HEK293 (cell line): ENCODE data around the gene TPSG1.

Experiments
- CTCF ChIA-PET: fragments of 350-600 bp; formaldehyde crosslinking; extraction: SDS; loops from one replicate; lab custom pipeline; 2021; ENCODE audit warnings: antibody characterized with exemption; lab: Yijun Ruan, JAX
- POLR2A ChIA-PET: fragments of 300-600 bp; formaldehyde crosslinking; extraction: SDS; loops from one replicate; lab custom pipeline; 2020; ENCODE audit warnings: antibody characterized with exemption, inconsistent platforms; lab: Yijun Ruan, JAX
- H3K27ac ChIP-seq: fragments of 200-500 bp; sonication (Bioruptor generic); 2 replicates; pipeline ENCODE4 v1.5.1; 2014; ENCODE audit warnings: low read depth, low read length, control low read depth, inconsistent platforms; ENCODE audit errors: extremely low read depth
- H3K36me3 ChIP-seq, 2 experiments: fragments of 200-500 bp in 1 of 2; sonication (Bioruptor generic) in 1 of 2; 1 replicate in 1 of 2; 2 replicates in 1 of 2; pipeline ENCODE4 v1.5.1; 2014 to 2017; ENCODE audit warnings: inconsistent platforms in 2 of 2, low read length in 2 of 2; ENCODE audit not compliant: control insufficient read depth in 2 of 2, insufficient read depth in 1 of 2
- H3K4me1 ChIP-seq: fragments of 200-500 bp; sonication (Bioruptor generic); 2 replicates; pipeline ENCODE4 v1.5.1; 2014; ENCODE audit warnings: mild to moderate bottlenecking, low read length, inconsistent platforms; ENCODE audit not compliant: control insufficient read depth, insufficient read depth
- H3K4me3 ChIP-seq: 2 replicates; pipeline ENCODE4 v1.5.1; 2011; ENCODE audit warnings: low read depth, mild to moderate bottlenecking, control low read depth, low read length, moderate library complexity
- H3K9me3 ChIP-seq: fragments of 200-500 bp; sonication (Bioruptor generic); 2 replicates; pipeline ENCODE4 v1.5.1; 2014; ENCODE audit warnings: low read depth, low read length, inconsistent platforms; ENCODE audit not compliant: control insufficient read depth, insufficient read depth
- KLF1 ChIP-seq: fragments of 450-650 bp; formaldehyde crosslinking; IDR thresholded peaks from 2 replicates; pipeline ENCODE4 v1.5.1; 2016; ENCODE audit warnings: missing biosample characterization, missing genetic modification characterization
- KLF10 ChIP-seq: fragments of 450-650 bp; IDR thresholded peaks from 2 replicates; pipeline ENCODE4 v1.5.1; 2018; ENCODE audit warnings: missing biosample characterization, mild to moderate bottlenecking, missing genetic modification characterization
- RBAK ChIP-seq: fragments of 450-650 bp; formaldehyde crosslinking; IDR thresholded peaks from 2 replicates; pipeline ENCODE4 v1.5.1; 2016; ENCODE audit warnings: missing biosample characterization, missing genetic modification characterization
- SP2 ChIP-seq: fragments of 450-650 bp; formaldehyde crosslinking; IDR thresholded peaks from 2 replicates; pipeline ENCODE4 v1.5.1; 2016; ENCODE audit warnings: missing biosample characterization, missing genetic modification characterization
- SP7 ChIP-seq: fragments of 450-650 bp; formaldehyde crosslinking; IDR thresholded peaks from 2 replicates; pipeline ENCODE4 v1.5.1; 2016; ENCODE audit warnings: missing biosample characterization, missing genetic modification characterization
- WT1 ChIP-seq: fragments of 450-650 bp; formaldehyde crosslinking; IDR thresholded peaks from 2 replicates; pipeline ENCODE4 v1.5.1; 2016; ENCODE audit warnings: missing biosample characterization, missing genetic modification characterization
- ZBTB8A ChIP-seq: fragments of 450-650 bp; formaldehyde crosslinking; IDR thresholded peaks from 2 replicates; pipeline ENCODE4 v1.5.1; 2016; ENCODE audit warnings: missing biosample characterization, missing genetic modification characterization
- ZEB2 ChIP-seq: fragments of 450-650 bp; formaldehyde crosslinking; IDR thresholded peaks from 2 replicates; pipeline ENCODE4 v1.5.1; 2016; ENCODE audit warnings: missing biosample characterization, missing genetic modification characterization
- ZFP69B ChIP-seq: fragments of 450-650 bp; formaldehyde crosslinking; IDR thresholded peaks from 2 replicates; pipeline ENCODE4 v1.5.1; 2016; ENCODE audit warnings: missing biosample characterization, missing genetic modification characterization
- ZNF157 ChIP-seq: fragments of 450-650 bp; formaldehyde crosslinking; IDR thresholded peaks from 2 replicates; pipeline ENCODE4 v1.5.1; 2016; ENCODE audit warnings: missing biosample characterization, missing genetic modification characterization
- ZNF24 ChIP-seq: fragments of 450-650 bp; formaldehyde crosslinking; IDR thresholded peaks from 2 replicates; pipeline ENCODE4 v1.5.1; 2016; ENCODE audit warnings: missing biosample characterization, missing genetic modification characterization
- ZNF292 ChIP-seq: fragments of 450-650 bp; formaldehyde crosslinking; IDR thresholded peaks from 2 replicates; pipeline ENCODE4 v1.5.1; 2016; ENCODE audit warnings: low read depth, missing biosample characterization, missing genetic modification characterization, borderline replicate concordance
- ZNF426 ChIP-seq: fragments of 450-650 bp; formaldehyde crosslinking; IDR thresholded peaks from 2 replicates; pipeline ENCODE4 v1.5.1; 2017; ENCODE audit warnings: missing biosample characterization, missing genetic modification characterization, mild to moderate bottlenecking, inconsistent platforms, moderate library complexity
- ZNF555 ChIP-seq: fragments of 450-650 bp; formaldehyde crosslinking; conservative IDR thresholded peaks from 2 replicates; pipeline ENCODE4 v1.5.1; 2017; ENCODE audit warnings: missing biosample characterization, mild to moderate bottlenecking, missing genetic modification characterization, inconsistent platforms
- ZNF624 ChIP-seq: fragments of 450-650 bp; formaldehyde crosslinking; IDR thresholded peaks from 2 replicates; pipeline ENCODE4 v1.5.1; 2017; ENCODE audit warnings: missing biosample characterization, missing genetic modification characterization
- ZNF785 ChIP-seq: fragments of 450-650 bp; formaldehyde crosslinking; IDR thresholded peaks from 2 replicates; pipeline ENCODE4 v1.5.1; 2016; ENCODE audit warnings: missing biosample characterization, missing genetic modification characterization
- ZNF792 ChIP-seq: fragments of 450-650 bp; formaldehyde crosslinking; IDR thresholded peaks from 2 replicates; pipeline ENCODE4 v1.5.1; 2016; ENCODE audit warnings: missing biosample characterization, missing genetic modification characterization
- ZXDB ChIP-seq: fragments of 450-650 bp; formaldehyde crosslinking; IDR thresholded peaks from 2 replicates; pipeline ENCODE4 v1.5.1; 2016; ENCODE audit warnings: missing biosample characterization, missing genetic modification characterization
- TF ChIP-seq, protein P1 (sequence below): fragments of 450-650 bp; formaldehyde crosslinking; IDR thresholded peaks from 2 replicates; pipeline ENCODE4 v1.5.1; 2016; ENCODE audit warnings: missing biosample characterization, missing genetic modification characterization
- TF ChIP-seq, protein P2 (sequence below): fragments of 450-650 bp; formaldehyde crosslinking; IDR thresholded peaks from 2 replicates; pipeline ENCODE4 v1.5.1; 2017; ENCODE audit warnings: missing biosample characterization, missing genetic modification characterization
- TF ChIP-seq, protein P3 (sequence below): fragments of 450-650 bp; formaldehyde crosslinking; IDR thresholded peaks from 2 replicates; pipeline ENCODE4 v1.5.1; 2016; ENCODE audit warnings: missing biosample characterization, missing genetic modification characterization
- TF ChIP-seq, protein P4 (sequence below): fragments of 450-650 bp; formaldehyde crosslinking; IDR thresholded peaks from 2 replicates; pipeline ENCODE4 v1.5.1; 2016; ENCODE audit warnings: missing biosample characterization, missing genetic modification characterization
- TF ChIP-seq, protein P5 (sequence below): fragments of 450-650 bp; formaldehyde crosslinking; IDR thresholded peaks from 2 replicates; pipeline ENCODE4 v1.5.1; 2016; ENCODE audit warnings: missing biosample characterization, missing genetic modification characterization, borderline replicate concordance

The TPSG1 gene

GRCh38 chr16:1193825-1194581, 31.1 kb downstream of the TPSG1 start:
- H3K27ac ChIP-seq, result no peak overlapping the region
- ChIA-PET POLR2A (no interaction called here), CTCF (interaction anchor here (0.6 to 1.8 kb wide), 6 partner anchors 11 to 1108 kb away, joined by 3 to 6 read pairs (median 4); no protein-coding TSS in a partner anchor)
- no peaks in the 10 kb centered on the region for H3K36me3 ChIP-seq
- TF ChIP-seq ZNF785 (tag by site-specific recombination) (no peak), ZBTB8A (tag by site-specific recombination) (0 out of 2 replicates have a peak, but pooled peaks have one; percentile 17), ZFP69B (tag by site-specific recombination) (peak; percentile 76; the same call in 1 of the 2 replicates), RBAK (no peak), ZNF157 (tag by site-specific recombination) (no peak), SP7 (no peak), ZNF792 (tag by site-specific recombination) (no peak), ZNF24 (tag by site-specific recombination) (no peak), ZNF292 (tag by site-specific recombination) (no peak), ZNF426 (tag by site-specific recombination) (no peak)
- H3K4me3 ChIP-seq, result no peak overlapping the region
- no peaks in the 10 kb centered on the region for H3K9me3 ChIP-seq
- H3K4me1 ChIP-seq, result peaks cover 3% of the 10 kb centered on the region; the same call in 1 of the 2 replicates

- H3K27ac ChIP-seq, result no peak overlapping the region
- no peaks in the 10 kb centered on the region for H3K36me3 ChIP-seq
- POLR2A ChIA-PET, result no interaction called here
- H3K4me3 ChIP-seq, result no peak overlapping the region
- CTCF ChIA-PET, result interaction anchor here (0.6 to 1.8 kb wide), 5 partner anchors 9 to 101 kb away, joined by 3 to 6 read pairs (median 4); no protein-coding TSS in a partner anchor
- peaks cover 3% of the 10 kb centered on the region; the same call in 1 of the 2 replicates for H3K4me1 ChIP-seq
- H3K9me3 ChIP-seq, result no peaks in the 10 kb centered on the region
- TF ChIP-seq, protein P1, sequence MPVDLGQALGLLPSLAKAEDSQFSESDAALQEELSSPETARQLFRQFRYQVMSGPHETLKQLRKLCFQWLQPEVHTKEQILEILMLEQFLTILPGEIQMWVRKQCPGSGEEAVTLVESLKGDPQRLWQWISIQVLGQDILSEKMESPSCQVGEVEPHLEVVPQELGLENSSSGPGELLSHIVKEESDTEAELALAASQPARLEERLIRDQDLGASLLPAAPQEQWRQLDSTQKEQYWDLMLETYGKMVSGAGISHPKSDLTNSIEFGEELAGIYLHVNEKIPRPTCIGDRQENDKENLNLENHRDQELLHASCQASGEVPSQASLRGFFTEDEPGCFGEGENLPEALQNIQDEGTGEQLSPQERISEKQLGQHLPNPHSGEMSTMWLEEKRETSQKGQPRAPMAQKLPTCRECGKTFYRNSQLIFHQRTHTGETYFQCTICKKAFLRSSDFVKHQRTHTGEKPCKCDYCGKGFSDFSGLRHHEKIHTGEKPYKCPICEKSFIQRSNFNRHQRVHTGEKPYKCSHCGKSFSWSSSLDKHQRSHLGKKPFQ (tag by site-specific recombination), result peak; percentile 66; the same call in 1 of the 2 replicates
- TF ChIP-seq KLF10 (tag by site-specific recombination) (no peak), ZNF624 (tag by site-specific recombination) (no peak), ZXDB (tag by site-specific recombination) (no peak), SP7 (0 out of 2 replicates have a peak, but pooled peaks have one; percentile 40), ZEB2 (tag by site-specific recombination) (no peak), ZNF555 (no peak), WT1 (tag by site-specific recombination) (no peak), SP2 (tag by site-specific recombination) (0 out of 2 replicates have a peak, but pooled peaks have one; percentile 3), KLF1 (tag by site-specific recombination) (0 out of 2 replicates have a peak, but pooled peaks have one; percentile 29)
- TF ChIP-seq, protein P2, sequence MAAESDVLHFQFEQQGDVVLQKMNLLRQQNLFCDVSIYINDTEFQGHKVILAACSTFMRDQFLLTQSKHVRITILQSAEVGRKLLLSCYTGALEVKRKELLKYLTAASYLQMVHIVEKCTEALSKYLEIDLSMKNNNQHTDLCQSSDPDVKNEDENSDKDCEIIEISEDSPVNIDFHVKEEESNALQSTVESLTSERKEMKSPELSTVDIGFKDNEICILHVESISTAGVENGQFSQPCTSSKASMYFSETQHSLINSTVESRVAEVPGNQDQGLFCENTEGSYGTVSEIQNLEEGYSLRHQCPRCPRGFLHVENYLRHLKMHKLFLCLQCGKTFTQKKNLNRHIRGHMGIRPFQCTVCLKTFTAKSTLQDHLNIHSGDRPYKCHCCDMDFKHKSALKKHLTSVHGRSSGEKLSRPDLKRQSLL (tag by site-specific recombination), result no peak
- TF ChIP-seq, protein P3, sequence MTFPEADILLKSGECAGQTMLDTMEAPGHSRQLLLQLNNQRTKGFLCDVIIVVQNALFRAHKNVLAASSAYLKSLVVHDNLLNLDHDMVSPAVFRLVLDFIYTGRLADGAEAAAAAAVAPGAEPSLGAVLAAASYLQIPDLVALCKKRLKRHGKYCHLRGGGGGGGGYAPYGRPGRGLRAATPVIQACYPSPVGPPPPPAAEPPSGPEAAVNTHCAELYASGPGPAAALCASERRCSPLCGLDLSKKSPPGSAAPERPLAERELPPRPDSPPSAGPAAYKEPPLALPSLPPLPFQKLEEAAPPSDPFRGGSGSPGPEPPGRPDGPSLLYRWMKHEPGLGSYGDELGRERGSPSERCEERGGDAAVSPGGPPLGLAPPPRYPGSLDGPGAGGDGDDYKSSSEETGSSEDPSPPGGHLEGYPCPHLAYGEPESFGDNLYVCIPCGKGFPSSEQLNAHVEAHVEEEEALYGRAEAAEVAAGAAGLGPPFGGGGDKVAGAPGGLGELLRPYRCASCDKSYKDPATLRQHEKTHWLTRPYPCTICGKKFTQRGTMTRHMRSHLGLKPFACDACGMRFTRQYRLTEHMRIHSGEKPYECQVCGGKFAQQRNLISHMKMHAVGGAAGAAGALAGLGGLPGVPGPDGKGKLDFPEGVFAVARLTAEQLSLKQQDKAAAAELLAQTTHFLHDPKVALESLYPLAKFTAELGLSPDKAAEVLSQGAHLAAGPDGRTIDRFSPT, result peak; percentile 45; the same call in 1 of the 2 replicates
- TF ChIP-seq, protein P4, sequence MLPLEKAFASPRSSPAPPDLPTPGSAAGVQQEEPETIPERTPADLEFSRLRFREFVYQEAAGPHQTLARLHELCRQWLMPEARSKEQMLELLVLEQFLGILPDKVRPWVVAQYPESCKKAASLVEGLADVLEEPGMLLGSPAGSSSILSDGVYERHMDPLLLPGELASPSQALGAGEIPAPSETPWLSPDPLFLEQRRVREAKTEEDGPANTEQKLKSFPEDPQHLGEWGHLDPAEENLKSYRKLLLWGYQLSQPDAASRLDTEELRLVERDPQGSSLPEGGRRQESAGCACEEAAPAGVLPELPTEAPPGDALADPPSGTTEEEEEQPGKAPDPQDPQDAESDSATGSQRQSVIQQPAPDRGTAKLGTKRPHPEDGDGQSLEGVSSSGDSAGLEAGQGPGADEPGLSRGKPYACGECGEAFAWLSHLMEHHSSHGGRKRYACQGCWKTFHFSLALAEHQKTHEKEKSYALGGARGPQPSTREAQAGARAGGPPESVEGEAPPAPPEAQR (tag by site-specific recombination), result no peak
- TF ChIP-seq, protein P5, sequence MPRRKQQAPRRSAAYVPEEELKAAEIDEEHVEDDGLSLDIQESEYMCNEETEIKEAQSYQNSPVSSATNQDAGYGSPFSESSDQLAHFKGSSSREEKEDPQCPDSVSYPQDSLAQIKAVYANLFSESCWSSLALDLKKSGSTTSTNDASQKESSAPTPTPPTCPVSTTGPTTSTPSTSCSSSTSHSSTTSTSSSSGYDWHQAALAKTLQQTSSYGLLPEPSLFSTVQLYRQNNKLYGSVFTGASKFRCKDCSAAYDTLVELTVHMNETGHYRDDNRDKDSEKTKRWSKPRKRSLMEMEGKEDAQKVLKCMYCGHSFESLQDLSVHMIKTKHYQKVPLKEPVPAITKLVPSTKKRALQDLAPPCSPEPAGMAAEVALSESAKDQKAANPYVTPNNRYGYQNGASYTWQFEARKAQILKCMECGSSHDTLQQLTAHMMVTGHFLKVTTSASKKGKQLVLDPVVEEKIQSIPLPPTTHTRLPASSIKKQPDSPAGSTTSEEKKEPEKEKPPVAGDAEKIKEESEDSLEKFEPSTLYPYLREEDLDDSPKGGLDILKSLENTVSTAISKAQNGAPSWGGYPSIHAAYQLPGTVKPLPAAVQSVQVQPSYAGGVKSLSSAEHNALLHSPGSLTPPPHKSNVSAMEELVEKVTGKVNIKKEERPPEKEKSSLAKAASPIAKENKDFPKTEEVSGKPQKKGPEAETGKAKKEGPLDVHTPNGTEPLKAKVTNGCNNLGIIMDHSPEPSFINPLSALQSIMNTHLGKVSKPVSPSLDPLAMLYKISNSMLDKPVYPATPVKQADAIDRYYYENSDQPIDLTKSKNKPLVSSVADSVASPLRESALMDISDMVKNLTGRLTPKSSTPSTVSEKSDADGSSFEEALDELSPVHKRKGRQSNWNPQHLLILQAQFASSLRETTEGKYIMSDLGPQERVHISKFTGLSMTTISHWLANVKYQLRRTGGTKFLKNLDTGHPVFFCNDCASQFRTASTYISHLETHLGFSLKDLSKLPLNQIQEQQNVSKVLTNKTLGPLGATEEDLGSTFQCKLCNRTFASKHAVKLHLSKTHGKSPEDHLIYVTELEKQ (tag by site-specific recombination), result no peak
These were observed 31.8 kb downstream of the TPSG1 start for GRCh38 chr16:1193143-1193824.
